Urothelium cell line (cell line): ENCODE results near the gene WDR75.
"Not testable (repeated sequence)": the region's sequence is repeated elsewhere in the genome, so short reads cannot be mapped to it uniquely, and the experiment has no call there.

Experiments used
- DNase-seq: peaks from one replicate; pipeline ENCODE4 v3.0.0; 2011; ENCODE audit warnings: low spot score, mixed read lengths
- FAIRE-seq: peaks from 2 replicates; lab custom pipeline; 2011; peaks lifted over from hg19 to GRCh38; lab: Jason Lieb, UNC

The WDR75 gene

GRCh38 chr2:189440947-189441708 is at the start of gene WDR75:
TSS of gene WDR75 (plus strand) at chr2:189441474. CDS start at chr2:189441493, 19 bp downstream.
- FAIRE-seq (peak; percentile 58), DNase-seq (peak; percentile 92)

DNA sequence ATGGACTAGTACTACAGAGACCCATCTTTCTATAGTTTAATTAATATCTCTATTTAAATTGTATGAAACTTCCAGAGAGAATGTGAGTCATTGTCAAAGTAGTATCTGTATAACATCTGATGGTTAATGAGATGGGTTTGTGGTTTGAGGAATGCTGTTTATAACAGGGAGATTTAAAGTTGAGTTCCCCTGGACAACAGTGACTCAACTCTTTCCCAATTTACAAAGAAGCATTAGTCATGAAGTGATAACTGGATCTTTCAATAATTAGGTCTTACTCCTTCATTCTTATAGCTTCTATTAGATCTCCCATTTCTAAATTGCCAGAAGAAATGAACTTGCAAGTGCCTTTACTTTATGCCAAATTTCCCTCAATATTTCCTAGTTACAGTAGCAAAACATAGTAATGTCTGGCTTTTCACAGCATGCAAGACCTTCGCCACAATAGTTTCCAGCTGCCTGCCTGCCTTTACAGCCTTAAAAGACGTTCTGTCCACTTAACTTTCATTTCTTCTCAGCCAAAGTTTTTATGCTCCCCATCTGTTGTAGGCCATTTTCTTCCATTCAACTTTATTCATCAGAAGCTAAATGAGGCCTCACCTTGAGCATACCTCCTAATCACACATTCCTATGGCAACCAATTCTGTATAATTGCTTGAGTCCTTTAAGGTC is 47.7 kb upstream of the WDR75 start:
- FAIRE-seq, result peak; percentile 20
- DNase-seq, result peak; percentile 58

GRCh38 chr2:189394525-189394924 is 46.7 kb upstream of the WDR75 start:
- DNase-seq (no peak), FAIRE-seq (no peak)

DNA sequence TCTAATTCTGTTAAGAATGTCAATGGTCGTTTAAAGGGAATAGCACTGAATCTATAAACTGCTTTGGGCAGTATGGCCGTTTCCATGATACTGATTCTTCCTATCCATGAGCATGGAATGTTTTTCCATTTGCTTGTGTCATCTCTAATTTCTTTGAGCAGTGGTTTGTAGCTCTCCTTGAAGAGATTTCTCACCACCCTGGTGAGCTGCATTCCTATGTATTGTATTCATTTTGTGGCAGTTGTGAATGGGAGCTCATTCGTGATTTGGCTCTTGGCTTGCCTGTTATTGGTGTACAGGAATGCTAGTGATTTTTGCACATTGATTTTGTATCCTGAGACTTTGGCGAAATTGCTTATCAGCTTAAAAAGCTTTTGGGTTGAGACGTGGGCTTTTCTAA is 38.3 kb upstream of the WDR75 start:
- FAIRE-seq (no peak), DNase-seq (no peak)

DNA sequence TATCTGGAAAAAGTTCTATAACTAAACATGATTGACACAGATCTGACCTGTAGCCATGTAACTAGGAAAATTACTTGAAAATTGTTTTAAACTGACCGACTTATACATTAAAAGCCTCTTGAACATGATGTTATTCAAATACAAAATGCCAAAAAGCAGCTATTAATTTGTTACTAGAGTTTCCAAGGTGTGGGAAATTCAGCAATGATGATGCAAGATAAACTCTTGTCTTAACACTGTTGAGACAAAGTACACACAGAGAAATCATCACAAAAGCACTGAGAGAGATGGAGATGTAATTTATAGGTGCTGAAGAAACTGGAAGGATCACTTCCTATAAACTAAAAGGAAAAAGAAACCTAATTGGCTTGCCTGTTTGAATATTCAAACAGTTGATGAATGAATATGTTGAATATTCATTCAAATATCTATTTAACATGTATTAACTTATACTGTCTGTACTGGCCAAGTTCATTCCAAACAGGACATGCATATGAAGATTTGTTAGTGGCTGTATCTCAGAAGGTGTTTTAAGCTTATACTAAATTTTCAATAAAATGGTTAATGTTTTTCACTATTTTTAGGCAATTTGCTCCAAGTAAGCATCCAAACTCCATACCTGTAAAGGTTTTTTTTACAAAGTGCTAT is 34.6 kb upstream of the WDR75 start:
- FAIRE-seq (no peak), DNase-seq (no peak)

DNA sequence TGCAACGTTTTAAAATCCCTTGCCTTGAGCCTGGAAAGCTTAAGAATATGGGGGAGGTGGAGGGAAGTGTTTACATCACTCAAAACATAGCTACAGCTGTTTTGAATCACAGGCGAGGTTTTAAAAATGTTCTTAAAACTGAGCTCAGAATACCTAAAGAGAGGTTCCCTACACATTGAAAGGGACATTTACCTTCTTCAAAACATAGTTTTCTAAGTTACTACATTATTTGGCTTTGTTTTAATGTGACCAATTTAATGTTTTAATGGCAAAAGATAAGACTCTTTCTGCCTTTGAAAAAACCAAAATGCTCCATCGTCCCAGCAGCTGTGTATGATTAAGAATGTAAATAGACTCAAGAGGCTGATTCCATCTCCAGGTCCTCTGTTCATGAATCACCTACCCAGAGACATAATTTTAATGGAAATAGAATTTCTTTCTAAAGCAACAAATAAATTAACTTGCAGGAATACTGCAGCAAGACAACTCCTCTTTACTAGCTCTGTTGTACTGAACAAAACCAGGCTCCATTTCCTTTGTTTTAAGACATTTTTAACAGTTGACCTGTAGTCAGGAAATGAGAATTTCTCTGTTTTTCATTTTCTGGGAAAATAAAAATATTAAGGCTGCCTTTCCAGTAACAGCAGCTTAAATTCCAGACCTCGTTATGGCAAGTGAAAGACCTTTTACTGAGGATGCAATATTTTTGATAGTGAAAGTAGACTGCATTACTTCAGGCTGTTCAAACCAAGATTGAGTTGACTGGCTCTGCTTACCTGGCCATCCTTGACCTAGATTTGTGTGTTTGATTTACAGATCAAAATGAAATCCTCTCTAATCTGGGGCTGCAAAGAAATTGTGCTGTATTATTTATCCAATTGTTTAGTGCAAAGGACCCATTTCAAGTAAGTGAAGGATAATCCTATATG is 33.7 kb upstream of the WDR75 start:
- no peak for FAIRE-seq
- no peak for DNase-seq

DNA sequence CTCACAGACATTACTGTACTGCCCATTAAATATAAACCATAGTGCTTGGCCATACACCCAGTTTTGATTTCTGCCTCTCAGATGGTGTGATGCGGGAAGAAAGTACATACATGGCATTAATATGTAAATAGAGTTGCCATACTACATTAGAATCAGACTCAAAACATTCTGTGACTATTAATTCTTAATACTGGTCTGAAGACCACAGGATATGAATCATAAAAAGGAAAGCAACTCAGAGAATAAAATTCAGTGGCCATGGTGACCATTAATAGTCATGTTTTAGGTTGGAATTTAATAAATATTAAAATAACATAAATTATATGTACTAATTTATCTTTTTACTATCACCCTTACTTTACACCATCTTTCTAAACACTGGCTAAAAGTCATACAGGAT is 33.0 kb upstream of the WDR75 start:
- FAIRE-seq (no peak), DNase-seq (no peak)

GRCh38 chr2:189409131-189409530 is 32.1 kb upstream of the WDR75 start:
- DNase-seq (no peak), FAIRE-seq (no peak)

- DNase-seq (no peak), FAIRE-seq (no peak)
These were observed 31.6 kb upstream of the WDR75 start for GRCh38 chr2:189409647-189410046.

- DNase-seq (no peak), FAIRE-seq (no peak)
These were observed 29.4 kb upstream of the WDR75 start for GRCh38 chr2:189411860-189412259.

GRCh38 chr2:189412330-189412953 is 28.8 kb upstream of the WDR75 start:
- no peak for FAIRE-seq
- DNase-seq, result peak; percentile 35

DNA sequence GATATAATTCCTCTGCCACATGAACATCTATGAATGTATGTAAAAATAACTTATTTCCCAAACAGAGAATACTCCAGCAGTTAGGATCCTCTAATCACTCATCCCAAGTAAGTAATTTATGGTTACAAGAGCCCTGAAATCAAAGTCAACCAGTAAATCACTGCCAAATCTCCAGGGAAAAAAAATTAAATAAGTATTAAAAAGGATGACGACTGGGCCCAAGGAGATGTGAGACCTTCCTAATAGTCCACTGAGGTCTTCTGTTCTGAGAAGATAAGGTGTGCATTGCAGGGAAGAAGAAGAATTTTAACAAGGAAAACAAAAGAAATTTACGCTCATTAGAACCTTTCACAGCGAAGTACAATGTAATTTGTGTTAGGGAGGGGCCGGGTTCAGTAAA is 28.0 kb upstream of the WDR75 start:
- no peak for FAIRE-seq
- no peak for DNase-seq

DNA sequence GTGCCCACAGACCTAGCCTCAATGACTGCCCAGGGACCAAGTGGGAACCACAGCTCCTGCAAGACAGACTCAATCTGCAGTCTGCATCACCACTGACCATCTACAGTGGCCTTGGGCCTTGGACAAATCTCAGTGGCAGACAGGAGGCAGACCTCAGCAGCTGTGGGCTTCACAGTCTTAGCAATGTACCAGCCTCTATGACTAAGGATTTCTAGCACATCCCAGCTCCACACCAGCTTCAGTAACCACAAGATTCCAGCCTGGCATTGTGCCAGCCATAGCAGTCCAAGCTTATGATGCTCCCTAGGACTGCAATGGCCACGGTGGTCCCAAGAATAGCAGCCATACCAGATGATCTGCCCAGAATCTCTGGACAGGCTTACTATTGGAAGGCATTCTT is 19.6 kb upstream of the WDR75 start:
- FAIRE-seq, result no peak

GRCh38 chr2:189424961-189425360 is 16.3 kb upstream of the WDR75 start:
- FAIRE-seq, result no peak

More for the DNA sequence above, 19.6 kb upstream of the WDR75 start:
- peak; percentile 59 for DNase-seq

GRCh38 chr2:189425676-189426075 is 15.6 kb upstream of the WDR75 start:
- FAIRE-seq, result no peak
- DNase-seq, result no peak

More at GRCh38 chr2:189424961-189425360, 16.3 kb upstream of the WDR75 start:
- DNase-seq, result no peak

GRCh38 chr2:189426886-189427285 is 14.4 kb upstream of the WDR75 start:
- FAIRE-seq, result no peak
- no peak for DNase-seq

DNA sequence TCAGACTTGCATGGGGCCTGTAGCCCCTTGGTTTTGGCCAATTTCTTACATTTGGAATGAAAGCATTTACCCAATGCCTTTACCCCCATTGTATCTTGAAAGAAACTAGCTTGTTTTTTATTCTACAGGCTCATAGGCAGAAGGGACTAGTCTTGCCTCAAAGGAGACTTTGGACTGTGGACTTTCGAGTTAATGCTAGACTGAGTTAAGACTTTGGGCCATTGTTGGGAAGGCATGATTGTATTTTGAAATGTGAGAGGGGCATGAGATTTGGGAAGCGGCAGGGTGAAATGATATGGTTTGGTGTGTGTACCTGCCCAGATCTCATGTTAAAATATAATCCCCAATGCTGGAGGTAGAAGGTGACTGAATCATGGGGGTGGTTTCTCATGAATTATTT is 13.4 kb upstream of the WDR75 start:
- no peak for DNase-seq
- FAIRE-seq, result no peak

- not testable (repeated sequence) for DNase-seq, FAIRE-seq
These were observed 10.8 kb upstream of the WDR75 start for GRCh38 chr2:189430448-189430847.

- not testable (repeated sequence) for DNase-seq, FAIRE-seq
These were observed 5.5 kb upstream of the WDR75 start for GRCh38 chr2:189435803-189436202.

DNA sequence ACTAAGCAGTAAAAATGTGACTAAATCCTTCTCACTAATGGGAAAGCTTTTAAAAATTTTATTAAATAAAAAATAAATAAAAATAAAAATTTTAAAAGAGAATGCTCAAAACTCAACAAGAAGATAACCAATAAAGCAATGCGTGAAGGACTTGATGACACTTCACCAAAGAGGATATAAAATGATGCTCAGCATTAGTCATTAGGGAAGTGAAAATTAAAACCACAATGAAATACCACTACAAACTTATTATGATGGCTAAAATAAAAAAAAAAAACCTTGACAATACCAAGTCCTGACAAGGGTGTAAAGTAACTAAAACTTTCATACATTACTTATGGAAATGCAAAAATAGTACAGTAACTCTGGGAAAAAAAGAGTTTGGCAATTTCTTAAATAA is 3.3 kb upstream of the WDR75 start:
- no peak for FAIRE-seq
- DNase-seq, result no peak
